Neural crest cell (in vitro differentiated cells): Measurements from ENCODE around the gene USP53. TPM values are rescaled to one million over a fixed set of nuclear protein-coding genes. Genes with fewer than 3 reads are reported as not detected.

ENCODE experiments used
- DNase-seq: peaks from one replicate; pipeline ENCODE4 v3.0.0; 2021; ENCODE audit warnings: low read depth, mixed read lengths, low spot score
- H3K27ac Mint-ChIP-seq: one replicate; pipeline ENCODE4 v1.8.0; 2021; ENCODE audit warnings: mild to moderate bottlenecking, mixed read lengths; ENCODE audit not compliant: unreplicated experiment
- H3K27me3 Mint-ChIP-seq: 2 replicates; pipeline ENCODE4 v1.8.0; 2021; ENCODE audit warnings: low read depth, mild to moderate bottlenecking, mixed read lengths
- H3K36me3 Mint-ChIP-seq: 2 replicates; pipeline ENCODE4 v1.8.0; 2021; ENCODE audit warnings: low read depth, mild to moderate bottlenecking, mixed read lengths
- H3K4me1 Mint-ChIP-seq: 2 replicates; pipeline ENCODE4 v1.8.0; 2021; ENCODE audit warnings: mixed read lengths
- H3K4me3 Mint-ChIP-seq: one replicate; pipeline ENCODE4 v1.8.0; 2021; ENCODE audit warnings: mild to moderate bottlenecking, mixed read lengths
- H3K9me3 Mint-ChIP-seq: 2 replicates; pipeline ENCODE4 v1.8.0; 2021; ENCODE audit warnings: mixed read lengths
- total RNA-seq: library from RNA; stranded (reverse); gene quantifications from 2 replicates; pipeline ENCODE4 v1.2.1, GENCODE V29; 2021
- TF ChIP-seq, protein P1 (sequence below): fragments of 200-600 bp; sonication (generic); conservative IDR thresholded peaks from 2 replicates; pipeline ENCODE4 v1.5.0; 2021; ENCODE audit warnings: antibody characterized with exemption, mild to moderate bottlenecking

The USP53 gene
- total RNA-seq, 1 donor from 2014 or later = 6.4 TPM

- Mint-ChIP-seq H3K9me3 (no peaks in the 10 kb centered on the region), H3K4me1 (no peaks in the 10 kb centered on the region), H3K4me3 (no peak overlapping the region), H3K27ac (no peak overlapping the region), H3K27me3 (no peaks in the 10 kb centered on the region), H3K36me3 (no peaks in the 10 kb centered on the region)
- no peak for DNase-seq
- TF ChIP-seq, protein P1, sequence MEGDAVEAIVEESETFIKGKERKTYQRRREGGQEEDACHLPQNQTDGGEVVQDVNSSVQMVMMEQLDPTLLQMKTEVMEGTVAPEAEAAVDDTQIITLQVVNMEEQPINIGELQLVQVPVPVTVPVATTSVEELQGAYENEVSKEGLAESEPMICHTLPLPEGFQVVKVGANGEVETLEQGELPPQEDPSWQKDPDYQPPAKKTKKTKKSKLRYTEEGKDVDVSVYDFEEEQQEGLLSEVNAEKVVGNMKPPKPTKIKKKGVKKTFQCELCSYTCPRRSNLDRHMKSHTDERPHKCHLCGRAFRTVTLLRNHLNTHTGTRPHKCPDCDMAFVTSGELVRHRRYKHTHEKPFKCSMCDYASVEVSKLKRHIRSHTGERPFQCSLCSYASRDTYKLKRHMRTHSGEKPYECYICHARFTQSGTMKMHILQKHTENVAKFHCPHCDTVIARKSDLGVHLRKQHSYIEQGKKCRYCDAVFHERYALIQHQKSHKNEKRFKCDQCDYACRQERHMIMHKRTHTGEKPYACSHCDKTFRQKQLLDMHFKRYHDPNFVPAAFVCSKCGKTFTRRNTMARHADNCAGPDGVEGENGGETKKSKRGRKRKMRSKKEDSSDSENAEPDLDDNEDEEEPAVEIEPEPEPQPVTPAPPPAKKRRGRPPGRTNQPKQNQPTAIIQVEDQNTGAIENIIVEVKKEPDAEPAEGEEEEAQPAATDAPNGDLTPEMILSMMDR = no peak
Observed at GRCh38 chr4:119240568-119240967, 28.1 kb downstream of the USP53 start.

- no peaks in the 10 kb centered on the region for H3K27me3 Mint-ChIP-seq
- TF ChIP-seq, protein P1 = no peak
Observed at GRCh38 chr4:119242417-119242816, 29.9 kb downstream of the USP53 start.

DNA sequence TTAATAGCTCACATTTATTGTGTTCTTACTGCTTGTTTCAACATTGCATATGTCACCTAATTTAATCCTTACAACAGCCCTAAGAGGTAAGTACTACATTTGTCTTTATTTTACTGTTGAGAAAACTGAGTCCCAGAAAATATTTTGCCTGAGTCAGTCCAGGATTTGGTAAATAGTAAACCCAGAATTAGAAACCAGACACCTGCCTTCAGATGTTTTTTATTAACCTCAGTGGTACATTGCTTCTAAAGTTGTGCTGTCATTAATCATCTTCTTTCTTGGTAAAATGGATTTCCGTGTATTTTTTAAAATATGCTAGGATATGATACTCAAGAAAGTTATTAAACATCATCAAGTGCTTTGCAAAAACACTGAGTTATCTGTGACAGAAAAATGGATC is 31.4 kb downstream of the USP53 start:
- Mint-ChIP-seq H3K4me3 (no peak overlapping the region), H3K36me3 (no peaks in the 10 kb centered on the region), H3K27ac (no peak overlapping the region), H3K27me3 (no peaks in the 10 kb centered on the region), H3K9me3 (no peaks in the 10 kb centered on the region), H3K4me1 (no peaks in the 10 kb centered on the region)
- no peak for DNase-seq
- TF ChIP-seq, protein P1 = no peak

More at GRCh38 chr4:119242417-119242816, 29.9 kb downstream of the USP53 start:
- Mint-ChIP-seq H3K36me3 (no peaks in the 10 kb centered on the region), H3K4me1 (no peaks in the 10 kb centered on the region), H3K27ac (no peak overlapping the region), H3K4me3 (no peak overlapping the region), H3K9me3 (no peaks in the 10 kb centered on the region)
- DNase-seq = no peak

- TF ChIP-seq, protein P1 = no peak
- no peaks in the 10 kb centered on the region for H3K36me3 Mint-ChIP-seq
- H3K4me3 Mint-ChIP-seq = no peak overlapping the region
- H3K4me1 Mint-ChIP-seq = no peaks in the 10 kb centered on the region
- DNase-seq = no peak
- no peaks in the 10 kb centered on the region for H3K9me3 Mint-ChIP-seq
- H3K27me3 Mint-ChIP-seq = no peaks in the 10 kb centered on the region
- no peak overlapping the region for H3K27ac Mint-ChIP-seq
Observed at GRCh38 chr4:119244344-119244743, 31.8 kb downstream of the USP53 start.

DNA sequence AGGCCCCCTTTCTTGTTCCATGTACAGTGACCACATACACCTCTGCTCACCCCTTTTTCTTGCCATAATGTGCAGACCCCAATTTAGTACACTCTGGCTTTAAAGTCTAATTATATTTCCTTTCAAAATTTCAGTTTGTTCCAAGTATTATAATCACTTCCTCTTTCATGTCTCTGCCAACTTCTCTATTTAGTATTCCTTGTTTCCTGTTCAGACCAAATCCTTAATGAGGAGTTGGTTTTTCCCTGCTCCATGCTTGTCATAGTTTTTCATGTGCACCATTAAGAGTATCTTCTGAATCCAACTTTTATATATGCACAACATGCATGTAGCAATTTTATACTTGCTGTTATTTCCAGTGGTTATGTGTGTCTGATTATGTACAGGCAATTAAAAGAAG is 32.3 kb downstream of the USP53 start:
- Mint-ChIP-seq H3K4me3 (no peak overlapping the region), H3K36me3 (no peaks in the 10 kb centered on the region), H3K27ac (no peak overlapping the region), H3K4me1 (no peaks in the 10 kb centered on the region), H3K27me3 (no peaks in the 10 kb centered on the region), H3K9me3 (no peaks in the 10 kb centered on the region)
- DNase-seq = no peak
- TF ChIP-seq, protein P1 = no peak
